ENCODE data around the gene KCNQ2. TPM values are rescaled to one million over a fixed set of nuclear protein-coding genes. Genes with fewer than 3 reads are reported as not detected.

KCNQ2 gene
- polyA plus RNA-seq, 1 donor = 3.5 TPM

DNA sequence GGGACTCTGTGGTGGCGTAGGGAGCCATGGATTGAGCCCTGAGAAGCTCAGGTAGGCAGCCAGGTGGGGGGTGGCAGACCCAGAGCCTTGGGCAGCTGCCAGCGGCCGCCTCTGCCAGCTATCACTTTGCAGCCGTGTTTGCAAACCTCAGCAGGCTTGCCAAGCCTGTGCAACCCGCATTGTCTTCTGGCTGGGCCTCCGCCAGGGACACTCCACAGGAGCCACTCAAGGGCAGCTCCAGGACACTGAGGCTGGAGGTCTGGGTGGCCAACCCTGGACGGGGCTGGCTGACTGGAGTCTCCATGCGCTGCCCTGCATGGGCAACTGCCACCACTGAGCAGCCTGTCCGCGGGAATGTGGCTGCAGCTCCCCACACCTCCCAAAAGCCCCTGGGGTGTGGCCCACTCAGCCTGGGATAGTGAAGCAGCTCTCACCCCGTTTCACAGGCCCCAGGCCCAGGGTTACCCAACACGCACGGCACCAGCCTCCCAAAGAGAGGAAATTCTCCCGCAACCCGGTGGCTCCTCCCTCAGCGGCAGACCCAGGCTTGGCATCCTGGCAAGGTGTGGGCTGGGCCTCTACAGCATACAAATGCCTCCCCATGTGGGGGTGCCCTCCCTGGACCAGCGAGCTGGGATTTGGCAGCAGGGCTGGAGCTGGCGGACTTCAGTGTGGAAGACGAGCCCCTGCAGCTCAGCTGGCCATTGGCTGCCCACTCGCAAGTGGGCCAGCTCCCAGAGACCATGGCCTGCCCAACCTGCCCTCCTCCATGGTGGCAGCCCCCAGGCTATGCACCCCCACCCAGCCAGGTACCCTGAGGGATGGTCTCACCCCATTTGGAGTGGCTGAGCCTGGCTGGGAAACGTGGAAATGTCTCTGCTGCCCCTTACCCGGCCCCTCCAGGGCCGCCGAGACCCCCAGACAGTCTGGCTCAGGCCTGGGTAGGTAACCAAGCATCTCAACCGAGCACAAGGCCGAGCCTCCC lies 114.2 kb downstream of the KCNQ2 start:
- no peak for DNase-seq (ENCODE audit: low read depth)

DNA sequence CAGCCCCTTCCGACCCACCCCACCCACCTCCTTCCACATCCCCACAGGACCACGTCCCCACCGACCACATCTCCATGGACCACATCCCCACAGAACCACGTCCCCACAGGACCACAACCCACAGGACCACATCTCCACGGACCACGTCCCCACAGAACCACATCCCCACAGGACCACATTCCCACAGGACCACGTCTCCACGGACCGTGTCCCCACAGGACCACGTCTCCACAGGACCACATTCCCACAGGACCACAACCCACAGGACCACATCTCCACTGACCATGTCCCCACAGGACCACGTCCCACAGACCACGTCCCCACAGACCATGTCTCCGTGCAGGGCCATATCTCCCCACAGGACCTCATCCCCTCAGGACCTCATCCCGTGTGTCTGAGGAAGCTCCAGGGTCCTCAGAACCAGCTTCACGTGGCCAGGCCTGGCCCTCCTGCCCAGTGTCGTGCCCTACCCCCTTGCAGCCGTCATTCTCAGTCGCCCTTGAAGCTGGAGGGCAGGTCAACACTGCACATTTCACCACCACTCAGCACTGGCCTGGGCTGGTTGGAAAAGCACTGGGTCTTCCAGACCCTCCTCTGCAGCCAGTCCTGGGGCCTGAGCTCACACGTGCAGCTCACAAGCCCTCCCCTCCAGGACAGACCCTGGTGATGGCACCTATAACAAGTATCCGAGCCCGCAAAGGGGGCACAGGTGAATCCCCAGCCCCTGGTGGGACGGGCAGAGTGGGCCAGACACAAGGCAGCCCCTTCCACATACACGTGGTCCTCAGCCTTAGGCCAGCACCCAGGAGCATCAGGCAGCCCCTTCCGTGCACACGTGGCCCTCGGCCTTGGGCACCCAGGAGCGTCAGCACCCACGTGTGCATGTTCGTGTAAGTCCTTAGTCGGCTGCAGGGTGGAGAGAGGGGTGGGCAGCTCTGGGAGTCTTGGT lies 115.2 kb downstream of the KCNQ2 start:
- DNase-seq (ENCODE audit: low read depth) = no peak

DNA sequence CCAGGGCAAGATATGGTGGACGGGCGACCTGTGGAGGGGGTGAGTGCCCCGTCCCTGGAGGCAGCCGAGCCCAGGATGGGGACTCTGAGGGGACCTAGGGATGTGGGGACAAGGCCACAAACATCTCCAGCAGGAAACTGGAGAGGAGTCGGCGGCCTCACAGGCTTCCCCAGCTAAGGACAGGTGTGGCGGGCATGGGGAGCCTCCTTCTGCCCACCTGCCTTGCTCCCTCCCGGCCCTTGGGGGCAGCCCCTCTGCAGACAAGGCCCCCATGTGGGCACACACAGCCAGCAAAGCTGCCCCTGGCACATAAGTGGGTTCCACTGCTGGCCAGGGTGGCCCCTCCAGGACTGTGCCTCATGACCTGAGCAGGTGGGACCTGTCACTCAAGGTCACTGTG lies 115.9 kb downstream of the KCNQ2 start:
- no peak for DNase-seq (ENCODE audit: low read depth)

DNA sequence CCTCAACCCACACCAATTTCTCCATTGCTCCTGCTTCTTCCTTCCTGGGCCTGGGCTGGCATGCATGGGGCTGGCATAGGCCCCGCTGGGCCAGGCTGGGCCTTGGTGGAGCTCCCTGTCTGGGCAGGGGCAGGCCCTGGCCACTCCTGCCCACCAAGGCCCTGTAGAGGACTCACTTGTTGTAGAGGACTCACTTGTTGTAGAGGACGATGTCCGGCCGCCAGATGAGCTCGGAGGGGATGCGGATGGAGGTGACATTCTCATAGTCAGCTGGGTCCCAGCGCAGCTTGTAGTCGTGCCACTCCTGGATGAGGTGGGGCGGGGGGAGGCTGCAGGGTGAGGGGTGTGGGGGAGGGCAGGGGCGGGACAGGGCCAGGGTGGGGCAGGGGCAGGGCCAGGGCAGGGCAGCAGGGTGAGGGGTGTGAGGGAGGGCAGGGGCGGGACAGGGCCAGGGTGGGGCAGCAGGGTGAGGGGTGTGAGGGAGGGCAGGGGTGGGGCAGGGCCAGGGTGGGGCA lies 116.6 kb downstream of the KCNQ2 start:
- DNase-seq (ENCODE audit: low read depth) = no peak

DNA sequence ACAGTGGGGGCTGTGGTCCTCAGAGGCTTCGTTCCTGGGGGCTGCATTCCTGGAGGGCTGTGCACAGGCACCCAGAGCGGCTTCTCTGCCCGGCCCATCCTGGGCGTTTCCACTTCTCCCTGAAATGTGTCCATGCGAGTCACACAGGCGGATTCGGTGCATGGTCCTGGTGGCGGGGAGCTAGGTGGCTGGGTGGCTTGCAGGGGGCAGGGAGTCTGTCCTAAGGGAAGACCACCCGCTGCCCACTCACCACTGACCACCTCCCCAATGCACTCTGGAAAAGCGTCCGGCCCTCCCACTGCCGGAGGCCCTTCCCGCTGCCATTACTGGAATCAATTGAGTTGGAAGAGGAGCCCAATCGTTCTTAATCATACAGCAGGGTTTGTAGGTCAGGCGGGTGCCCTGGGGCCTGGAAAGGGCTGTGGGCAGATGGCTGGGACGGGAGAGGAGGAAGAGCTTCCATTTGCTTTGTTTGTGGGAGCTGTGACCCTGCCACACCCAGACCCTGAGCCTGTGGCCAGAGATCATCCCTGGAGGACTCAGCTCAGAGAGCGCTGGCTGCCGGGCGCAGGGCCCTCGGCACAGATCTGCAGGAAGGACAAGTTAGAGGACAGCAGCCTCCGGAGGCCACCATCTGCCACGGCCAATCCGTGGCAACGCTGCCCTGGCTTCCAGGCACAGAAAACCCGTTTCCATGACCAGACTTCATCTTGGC lies 117.7 kb downstream of the KCNQ2 start:
- DNase-seq (ENCODE audit: low read depth) = no peak

DNA sequence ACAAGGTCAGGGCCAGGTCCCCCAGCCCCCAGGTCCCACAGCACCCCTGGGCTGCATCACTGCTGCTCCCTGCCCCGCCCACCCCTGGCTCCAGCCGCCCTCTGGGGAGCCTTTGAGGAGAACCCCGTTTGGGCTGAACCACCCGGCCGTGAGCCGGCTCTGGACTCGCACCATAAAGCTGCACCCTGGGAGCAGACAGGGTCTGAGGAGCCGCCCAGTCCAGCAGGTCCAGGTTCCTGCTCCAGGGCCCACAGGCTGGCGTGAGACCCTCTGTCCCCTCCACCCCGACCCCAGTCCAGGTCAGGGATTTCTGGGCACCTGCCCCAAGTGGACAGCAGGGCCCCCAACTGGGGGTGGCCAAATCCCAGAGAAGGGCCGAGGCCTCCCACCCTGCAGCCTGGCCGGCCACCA lies 119.6 kb downstream of the KCNQ2 start:
- no peak for DNase-seq (ENCODE audit: low read depth)

DNA sequence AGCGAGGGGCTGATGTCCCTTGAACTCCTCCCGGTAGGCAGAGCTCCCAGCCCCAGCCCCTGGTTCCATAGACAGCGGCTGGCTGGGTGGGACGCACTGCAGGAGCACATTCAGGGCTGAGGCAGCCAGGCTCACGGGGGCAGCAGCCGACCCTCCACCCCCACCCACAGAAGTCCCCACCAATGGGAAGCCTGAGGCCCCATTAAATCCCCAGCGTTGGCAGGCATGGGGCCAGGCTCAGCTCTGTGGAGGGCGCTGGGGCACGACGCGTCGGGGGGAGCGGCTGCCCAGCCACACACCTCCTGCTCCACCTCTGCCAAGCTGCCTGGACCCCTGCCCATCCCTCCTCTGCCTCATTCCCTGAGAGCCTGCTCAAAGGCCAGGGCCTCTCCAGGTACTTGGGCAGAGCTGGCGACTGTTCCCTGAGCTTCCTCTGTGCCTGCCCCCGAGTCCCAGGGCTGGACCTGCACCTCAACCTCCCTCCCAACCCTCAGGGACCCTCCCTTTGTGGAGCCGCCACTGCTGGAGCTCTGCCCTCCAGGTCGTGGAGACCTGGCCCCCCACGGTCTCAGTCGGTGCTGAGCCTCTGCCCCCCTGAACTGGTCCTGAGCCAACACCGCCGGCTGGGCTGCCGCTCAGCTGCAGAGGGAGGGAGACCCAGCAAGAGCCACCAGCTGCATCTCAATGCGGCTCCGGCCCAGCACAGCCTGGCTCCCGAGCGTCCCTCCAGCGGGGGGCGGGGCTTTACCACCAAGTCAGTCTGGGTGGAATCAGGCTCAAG lies 120.5 kb downstream of the KCNQ2 start:
- DNase-seq (ENCODE audit: low read depth) = no peak

DNA sequence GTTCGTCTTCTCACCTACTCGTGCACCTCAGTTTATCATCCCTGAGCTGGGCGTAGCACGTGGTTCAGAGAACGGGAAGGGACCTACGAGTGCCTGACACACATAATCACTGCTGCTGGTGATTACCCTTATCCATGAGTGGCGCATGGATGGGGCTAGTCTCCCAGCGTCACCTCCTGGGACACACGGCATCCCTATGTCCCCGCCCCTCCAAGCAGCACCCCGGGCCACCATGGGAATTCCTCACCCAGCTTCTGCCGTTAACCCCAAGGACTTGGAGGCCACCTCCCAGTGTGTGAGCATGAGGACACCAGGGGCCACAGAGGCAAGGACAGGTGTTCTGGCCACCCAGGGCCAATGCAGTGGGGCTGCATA lies 121.1 kb downstream of the KCNQ2 start:
- no peak for DNase-seq (ENCODE audit: low read depth)

DNA sequence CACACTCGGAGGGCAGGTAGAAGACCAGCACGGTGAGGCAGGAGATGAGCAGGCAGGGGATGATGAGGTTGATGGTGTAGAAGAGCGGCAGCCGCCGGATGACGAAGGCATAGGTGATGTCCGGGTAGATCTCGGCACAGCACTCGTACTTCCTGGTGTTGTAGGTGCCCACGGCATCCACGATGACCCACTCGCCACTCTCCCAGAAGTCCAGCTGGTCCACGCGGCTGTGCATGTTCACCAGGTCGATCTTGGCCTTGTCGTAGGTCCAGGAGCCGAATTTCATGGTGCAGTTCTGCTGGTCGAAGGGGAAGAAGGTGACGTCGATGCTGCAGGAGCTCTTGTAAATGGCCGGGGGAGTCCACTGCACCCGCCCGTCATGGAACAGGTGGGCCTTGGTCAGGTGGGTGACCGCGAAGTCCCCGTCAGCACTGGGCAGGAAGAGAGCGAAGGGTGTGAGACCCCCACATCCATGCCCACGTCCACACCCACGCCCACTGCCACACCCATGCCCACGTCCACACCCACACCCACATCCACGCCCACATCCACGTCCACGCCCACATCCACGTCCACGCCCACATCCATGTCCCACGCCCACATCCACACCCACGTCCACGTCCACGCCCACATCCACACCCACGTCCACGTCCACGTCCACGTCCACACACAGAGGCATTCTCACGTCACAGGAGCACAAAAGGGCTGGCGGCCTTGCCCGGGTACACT lies 121.7 kb downstream of the KCNQ2 start:
- DNase-seq (ENCODE audit: low read depth) = no peak

Other genes with a start within 250 kb of the KCNQ2 start
- 0.27 TPM for gene BIRC7, start 236.8 kb downstream of the KCNQ2 start, polyA plus RNA-seq (ENCODE audit: insufficient read length)
- 29.5 TPM for gene NKAIN4, start 218.2 kb downstream of the KCNQ2 start, polyA plus RNA-seq (ENCODE audit: insufficient read length)
- gene ARFGAP1, start 199.8 kb downstream of the KCNQ2 start, polyA plus RNA-seq (ENCODE audit: insufficient read length) = 76.0 TPM
- gene COL20A1, start 179.5 kb downstream of the KCNQ2 start, polyA plus RNA-seq (ENCODE audit: insufficient read length) = 4.0 TPM
- gene CHRNA4, start 111.3 kb downstream of the KCNQ2 start, polyA plus RNA-seq (ENCODE audit: insufficient read length) = 0.46 TPM
- gene EEF1A2, start 26.4 kb upstream of the KCNQ2 start, polyA plus RNA-seq (ENCODE audit: insufficient read length) = 1,049 TPM
- gene PPDPF, start 48.1 kb upstream of the KCNQ2 start, polyA plus RNA-seq (ENCODE audit: insufficient read length) = 254 TPM
- 0.34 TPM for gene PTK6, start 64.7 kb upstream of the KCNQ2 start, polyA plus RNA-seq (ENCODE audit: insufficient read length)
- not detected for gene SRMS, start 75.1 kb upstream of the KCNQ2 start, polyA plus RNA-seq (ENCODE audit: insufficient read length)
- gene FNDC11, start 81.5 kb upstream of the KCNQ2 start, polyA plus RNA-seq (ENCODE audit: insufficient read length) = 0.13 TPM
- 6.6 TPM for gene HELZ2, start 101.6 kb upstream of the KCNQ2 start, polyA plus RNA-seq (ENCODE audit: insufficient read length)
- 6.8 TPM for gene GMEB2, start 154.4 kb upstream of the KCNQ2 start, polyA plus RNA-seq (ENCODE audit: insufficient read length)
- gene STMN3, start 180.8 kb upstream of the KCNQ2 start, polyA plus RNA-seq (ENCODE audit: insufficient read length) = 11.4 TPM
- gene RTEL1, start 185.7 kb upstream of the KCNQ2 start, polyA plus RNA-seq (ENCODE audit: insufficient read length) = 11.0 TPM
- 1.6 TPM for gene TNFRSF6B, start 224.0 kb upstream of the KCNQ2 start, polyA plus RNA-seq (ENCODE audit: insufficient read length)
- 25.3 TPM for gene ARFRP1, start 235.3 kb upstream of the KCNQ2 start, polyA plus RNA-seq (ENCODE audit: insufficient read length)
- 12.6 TPM for gene ZGPAT, start 235.4 kb upstream of the KCNQ2 start, polyA plus RNA-seq (ENCODE audit: insufficient read length)

Data from forelimb muscle (tissue), 1 donor.